ENCODE measurements around the gene NPTN. TPM values are rescaled to one million over a fixed set of nuclear protein-coding genes. Genes with fewer than 3 reads are reported as not detected.

NPTN gene
- polyA plus RNA-seq, 2 of the 4 experiments (the other 2 are of a cell fraction) = 150 to 201 TPM

DNA sequence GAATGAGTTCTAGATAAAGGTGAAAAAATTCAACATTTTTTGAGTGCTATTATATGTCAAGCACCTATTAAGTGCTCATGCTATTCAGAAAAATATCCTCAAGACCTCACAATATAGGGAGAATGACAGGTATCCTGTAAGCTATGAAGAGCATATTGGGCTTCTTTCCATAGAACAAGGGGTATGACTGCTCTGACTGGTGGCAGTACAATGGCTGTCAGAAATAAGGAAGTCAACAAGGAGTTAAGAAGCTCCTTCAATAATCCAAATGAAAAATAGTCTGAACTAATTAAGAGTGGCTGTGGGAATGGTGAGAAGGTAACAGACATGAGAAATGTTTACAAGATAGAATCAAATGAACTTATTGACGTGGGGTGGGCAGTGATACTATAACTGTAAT, 24.7 kb downstream of the NPTN start:
- FAIRE-seq = no peak
- CTCF ChIA-PET = interaction anchor here (1.5 to 9.8 kb wide), 4 partner anchors 10 to 48 kb away, joined by 5 to 99 read pairs (median 18); partner anchors contain the start of gene NPTN
- WGBS (ENCODE audit: missing lambda C conversion rate) = 86% methylated on average over 1 of the region's 1 CpG
- no peak overlapping the region for H3K4me2 ChIP-seq
- no peaks in the 10 kb centered on the region for H3K9me3 ChIP-seq
- H3K4me3 ChIP-seq = no peak overlapping the region
- POLR2A ChIA-PET = no interaction called here
- H3K4me1 ChIP-seq = 0 out of 3 replicates have a peak, but pooled peaks cover 3% of the 10 kb centered on the region
- DNase-seq (ENCODE audit: low read depth in 1 of 2, low spot score in 1 of 2) = no peak
- ATAC-seq = no peak
- H3K27ac ChIP-seq = no peak overlapping the region
- TF ChIP-seq FOXS1 (CRISPR knock-in tag; IDR thresholded peaks at IDR 0.05) (no peak), SMC3 (IDR thresholded peaks at IDR 0.05) (no peak), CHD4 (IDR thresholded peaks at IDR 0.05; ENCODE audit: borderline replicate concordance) (no peak), EHMT2 (IDR thresholded peaks at IDR 0.05; ENCODE audit: low read depth) (no peak), RFX5 (IDR thresholded peaks at IDR 0.05) (no peak), MAX (IDR thresholded peaks at IDR 0.05) (no peak)
- TF ChIP-seq, protein P1, sequence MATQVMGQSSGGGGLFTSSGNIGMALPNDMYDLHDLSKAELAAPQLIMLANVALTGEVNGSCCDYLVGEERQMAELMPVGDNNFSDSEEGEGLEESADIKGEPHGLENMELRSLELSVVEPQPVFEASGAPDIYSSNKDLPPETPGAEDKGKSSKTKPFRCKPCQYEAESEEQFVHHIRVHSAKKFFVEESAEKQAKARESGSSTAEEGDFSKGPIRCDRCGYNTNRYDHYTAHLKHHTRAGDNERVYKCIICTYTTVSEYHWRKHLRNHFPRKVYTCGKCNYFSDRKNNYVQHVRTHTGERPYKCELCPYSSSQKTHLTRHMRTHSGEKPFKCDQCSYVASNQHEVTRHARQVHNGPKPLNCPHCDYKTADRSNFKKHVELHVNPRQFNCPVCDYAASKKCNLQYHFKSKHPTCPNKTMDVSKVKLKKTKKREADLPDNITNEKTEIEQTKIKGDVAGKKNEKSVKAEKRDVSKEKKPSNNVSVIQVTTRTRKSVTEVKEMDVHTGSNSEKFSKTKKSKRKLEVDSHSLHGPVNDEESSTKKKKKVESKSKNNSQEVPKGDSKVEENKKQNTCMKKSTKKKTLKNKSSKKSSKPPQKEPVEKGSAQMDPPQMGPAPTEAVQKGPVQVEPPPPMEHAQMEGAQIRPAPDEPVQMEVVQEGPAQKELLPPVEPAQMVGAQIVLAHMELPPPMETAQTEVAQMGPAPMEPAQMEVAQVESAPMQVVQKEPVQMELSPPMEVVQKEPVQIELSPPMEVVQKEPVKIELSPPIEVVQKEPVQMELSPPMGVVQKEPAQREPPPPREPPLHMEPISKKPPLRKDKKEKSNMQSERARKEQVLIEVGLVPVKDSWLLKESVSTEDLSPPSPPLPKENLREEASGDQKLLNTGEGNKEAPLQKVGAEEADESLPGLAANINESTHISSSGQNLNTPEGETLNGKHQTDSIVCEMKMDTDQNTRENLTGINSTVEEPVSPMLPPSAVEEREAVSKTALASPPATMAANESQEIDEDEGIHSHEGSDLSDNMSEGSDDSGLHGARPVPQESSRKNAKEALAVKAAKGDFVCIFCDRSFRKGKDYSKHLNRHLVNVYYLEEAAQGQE (IDR thresholded peaks at IDR 0.05) = no peak

DNA sequence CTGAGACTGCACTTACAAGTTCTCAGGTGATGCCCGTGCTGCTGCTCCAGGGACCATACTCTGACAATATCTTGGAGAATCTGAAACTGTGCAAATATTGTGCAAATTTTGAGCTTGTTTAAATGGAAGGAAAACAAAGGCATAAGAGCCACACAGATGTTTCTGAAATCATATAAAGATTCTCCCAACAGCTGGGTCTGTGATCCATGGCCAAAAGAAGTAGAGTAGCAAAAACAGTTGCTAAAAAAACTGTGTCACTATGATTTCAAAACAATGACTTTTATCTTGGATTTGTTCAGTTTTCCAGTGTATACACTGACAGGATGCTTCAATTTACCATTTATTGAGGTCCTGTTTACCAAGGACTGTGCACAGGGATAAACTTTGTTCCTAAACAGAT, 25.3 kb downstream of the NPTN start:
- Histone ChIP-seq H3K4me2 (no peak overlapping the region), H3K27ac (no peak overlapping the region), H3K9me3 (no peaks in the 10 kb centered on the region), H3K4me3 (no peak overlapping the region), H3K4me1 (peaks cover 7% of the 10 kb centered on the region)
- WGBS (ENCODE audit: missing lambda C conversion rate) = 69% methylated on average over 1 of the region's 1 CpG
- POLR2A ChIA-PET = no interaction called here
- no peak for ATAC-seq
- TF ChIP-seq CBX8 (IDR thresholded peaks at IDR 0.05) (no peak), EHMT2 (IDR thresholded peaks at IDR 0.05; ENCODE audit: low read depth) (no peak), TP53 (CRISPR knock-in tag; IDR thresholded peaks at IDR 0.05) (no peak), HES2 (IDR thresholded peaks at IDR 0.05) (no peak), EHF (CRISPR knock-in tag; IDR thresholded peaks at IDR 0.05) (no peak), CHD2 (IDR thresholded peaks at IDR 0.05; ENCODE audit: low read length, partially characterized antibody) (no peak), JUN (IDR thresholded peaks at IDR 0.05) (no peak), RAD21 (conservative IDR thresholded peaks at IDR 0.05 in 1 of 2, IDR thresholded peaks at IDR 0.05 in 1 of 2) (no peak), USF2 (IDR thresholded peaks at IDR 0.05) (no peak), RCOR1 (IDR thresholded peaks at IDR 0.05; ENCODE audit: low read depth, low read length) (no peak), RARB (CRISPR knock-in tag; IDR thresholded peaks at IDR 0.05) (no peak), TFCP2L1 (CRISPR knock-in tag; IDR thresholded peaks at IDR 0.05) (no peak), HMGXB4 (CRISPR knock-in tag; IDR thresholded peaks at IDR 0.05; ENCODE audit: borderline replicate concordance) (no peak), MYC (IDR thresholded peaks at IDR 0.05; ENCODE audit: borderline replicate concordance, low read length) (no peak), GATA3 (IDR thresholded peaks at IDR 0.05; ENCODE audit: borderline replicate concordance) (no peak), E2F6 (IDR thresholded peaks at IDR 0.05; ENCODE audit: borderline replicate concordance, low read depth) (no peak)
- FAIRE-seq = no peak
- DNase-seq (ENCODE audit: low read depth in 1 of 2, low spot score in 1 of 2) = no peak
- CTCF ChIA-PET = interaction anchor here (0.6 to 9.8 kb wide), 9 partner anchors 8 to 480 kb away, joined by 3 to 99 read pairs (median 6); partner anchors contain the start of gene NPTN

Measured in A549 (cell line).